NT2/D1 (cell line): ENCODE data around the gene CYP3A7.

Experiments used
- SUZ12 ChIP-seq: IDR thresholded peaks from 2 replicates; pipeline ENCODE4 v1.6.1; 2011; ENCODE audit not compliant: insufficient read length, insufficient read depth; ENCODE audit errors: extremely low read depth
- YY1 ChIP-seq: IDR thresholded peaks from 2 replicates; pipeline ENCODE4 v1.6.1; 2011; ENCODE audit not compliant: insufficient read length, insufficient read depth
- ZNF274 ChIP-seq: IDR thresholded peaks from 2 replicates; pipeline ENCODE4 v1.6.1; 2011; ENCODE audit warnings: mild to moderate bottlenecking, low read depth, low read length

DNA sequence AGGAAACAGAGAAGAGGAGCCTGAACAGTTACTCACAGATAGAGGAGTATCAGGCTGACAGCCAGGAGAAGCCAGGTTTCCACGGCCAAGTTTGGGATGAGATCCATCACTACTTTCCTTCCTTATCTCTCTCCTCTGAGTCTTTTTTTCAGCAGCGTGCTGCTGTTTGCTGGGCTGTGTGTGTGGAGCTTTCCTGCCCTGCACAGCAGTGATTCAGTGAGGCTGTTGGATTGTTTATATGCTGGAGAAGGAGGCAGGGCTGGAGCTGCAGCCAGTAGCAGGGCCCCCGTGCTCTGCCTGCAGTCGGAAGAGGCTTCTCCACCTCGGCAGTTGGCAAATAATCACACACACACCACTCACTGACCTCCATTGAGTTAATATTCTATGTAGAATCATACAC, at the start of gene CYP3A7:
- TF ChIP-seq YY1 (no peak), SUZ12 (no peak), ZNF274 (no peak)
